ENCODE results near the gene MORC1.

The MORC1 gene

GRCh38 chr3:109023656-109024254, 94.2 kb downstream of the MORC1 start:
- no peaks in the 10 kb centered on the region for H3K9me3 ChIP-seq (ENCODE audit: insufficient read depth, low read length)
- no peaks in the 10 kb centered on the region for H4K20me1 ChIP-seq (ENCODE audit: insufficient read depth, low read length)
- no peak overlapping the region for H3K4me3 ChIP-seq (ENCODE audit: low read length)
- no peaks in the 10 kb centered on the region for H3K79me2 ChIP-seq (ENCODE audit: low read length)
- H3K27me3 ChIP-seq (ENCODE audit: low read depth, low read length), result no peaks in the 10 kb centered on the region
- no peaks in the 10 kb centered on the region for H3K36me3 ChIP-seq (replicated peaks; ENCODE audit: low read depth, low read length)
- peaks cover 6% of the 10 kb centered on the region; the same call in 1 of the 2 replicates for H3K4me1 ChIP-seq (ENCODE audit: low read length)
- H3K27ac ChIP-seq (ENCODE audit: low read length), result no peak overlapping the region
- H2AFZ ChIP-seq (ENCODE audit: low read depth, low read length), result no peak overlapping the region
- TF ChIP-seq CTCF (IDR thresholded peaks at IDR 0.05; ENCODE audit: low read depth, low read length), result peak; percentile 83
- no peak for TF ChIP-seq EZH2phosphoT487 (IDR thresholded peaks at IDR 0.05; ENCODE audit: low read depth)
- H3K9ac ChIP-seq (ENCODE audit: low read length), result no peak overlapping the region
- no peak overlapping the region for H3K4me2 ChIP-seq (ENCODE audit: low read length)

GRCh38 chr3:109023167-109023566, 94.8 kb downstream of the MORC1 start:
- Histone ChIP-seq H2AFZ (ENCODE audit: low read depth, low read length) (no peak overlapping the region), H3K27me3 (ENCODE audit: low read depth, low read length) (no peaks in the 10 kb centered on the region), H3K36me3 (replicated peaks; ENCODE audit: low read depth, low read length) (no peaks in the 10 kb centered on the region), H3K27ac (ENCODE audit: low read length) (no peak overlapping the region), H3K4me1 (ENCODE audit: low read length) (peaks cover 6% of the 10 kb centered on the region; the same call in 1 of the 2 replicates), H3K9ac (ENCODE audit: low read length) (no peak overlapping the region), H4K20me1 (ENCODE audit: insufficient read depth, low read length) (no peaks in the 10 kb centered on the region), H3K79me2 (ENCODE audit: low read length) (no peaks in the 10 kb centered on the region), H3K9me3 (ENCODE audit: insufficient read depth, low read length) (no peaks in the 10 kb centered on the region), H3K4me3 (ENCODE audit: low read length) (no peak overlapping the region), H3K4me2 (ENCODE audit: low read length) (no peak overlapping the region)
- TF ChIP-seq CTCF (IDR thresholded peaks at IDR 0.05; ENCODE audit: low read depth, low read length) (no peak), EZH2phosphoT487 (IDR thresholded peaks at IDR 0.05; ENCODE audit: low read depth) (no peak)

GRCh38 chr3:109021556-109021955, 96.4 kb downstream of the MORC1 start:
- Histone ChIP-seq H3K79me2 (ENCODE audit: low read length) (no peaks in the 10 kb centered on the region), H3K36me3 (replicated peaks; ENCODE audit: low read depth, low read length) (no peaks in the 10 kb centered on the region), H3K27ac (ENCODE audit: low read length) (no peak overlapping the region), H2AFZ (ENCODE audit: low read depth, low read length) (no peak overlapping the region), H3K4me3 (ENCODE audit: low read length) (no peak overlapping the region), H3K9me3 (ENCODE audit: insufficient read depth, low read length) (no peaks in the 10 kb centered on the region), H3K4me1 (ENCODE audit: low read length) (peaks cover 6% of the 10 kb centered on the region; the same call in 1 of the 2 replicates), H3K27me3 (ENCODE audit: low read depth, low read length) (no peaks in the 10 kb centered on the region), H4K20me1 (ENCODE audit: insufficient read depth, low read length) (no peaks in the 10 kb centered on the region), H3K4me2 (ENCODE audit: low read length) (no peak overlapping the region), H3K9ac (ENCODE audit: low read length) (no peak overlapping the region)
- no peak for TF ChIP-seq EZH2phosphoT487 (IDR thresholded peaks at IDR 0.05; ENCODE audit: low read depth)
- TF ChIP-seq CTCF (IDR thresholded peaks at IDR 0.05; ENCODE audit: low read depth, low read length), result no peak

GRCh38 chr3:109018828-109019227, 99.1 kb downstream of the MORC1 start:
- H3K36me3 ChIP-seq (replicated peaks; ENCODE audit: low read depth, low read length), result no peaks in the 10 kb centered on the region
- no peak overlapping the region for H2AFZ ChIP-seq (ENCODE audit: low read depth, low read length)
- no peaks in the 10 kb centered on the region for H3K9me3 ChIP-seq (ENCODE audit: insufficient read depth, low read length)
- no peak overlapping the region for H3K9ac ChIP-seq (ENCODE audit: low read length)
- no peak overlapping the region for H3K4me3 ChIP-seq (ENCODE audit: low read length)
- TF ChIP-seq CTCF (IDR thresholded peaks at IDR 0.05; ENCODE audit: low read depth, low read length) (peak; percentile 31), EZH2phosphoT487 (IDR thresholded peaks at IDR 0.05; ENCODE audit: low read depth) (no peak)
- H3K4me2 ChIP-seq (ENCODE audit: low read length), result no peak overlapping the region
- no peaks in the 10 kb centered on the region for H3K27me3 ChIP-seq (ENCODE audit: low read depth, low read length)
- no peaks in the 10 kb centered on the region for H3K79me2 ChIP-seq (ENCODE audit: low read length)
- H3K4me1 ChIP-seq (ENCODE audit: low read length), result no peaks in the 10 kb centered on the region; the same call in 1 of the 2 replicates
- no peaks in the 10 kb centered on the region for H4K20me1 ChIP-seq (ENCODE audit: insufficient read depth, low read length)
- H3K27ac ChIP-seq (ENCODE audit: low read length), result no peak overlapping the region

Data from OCI-LY3 (cell line).